ENCODE data around the gene PRCD. TPM values are rescaled to one million over a fixed set of nuclear protein-coding genes. Genes with fewer than 3 reads are reported as not detected.
"Not testable (repeated sequence)": the region's sequence is repeated elsewhere in the genome, so short reads cannot be mapped to it uniquely, and the experiment has no call there.

PRCD gene
- total RNA-seq, 5 donors from 2014 or later (not counting 1 experiment from before 2014, with no cell fraction given): 0.66 to 1.3 (median 0.92) TPM

- Histone ChIP-seq H3K4me3 (ENCODE audit: control insufficient read depth in 1 of 2, extremely low read depth in 1 of 2, low read length in 1 of 2) (peak overlapping the region; percentile 39 to 56), H3K36me3 (ENCODE audit: control insufficient read depth in 2 of 2, extremely low read depth in 1 of 2, insufficient read depth in 1 of 2, low read length in 1 of 2) (no peaks in the 10 kb centered on the region), H3K9me3 (no peaks in the 10 kb centered on the region), H3K27me3 (replicated peaks in 1 of 2; ENCODE audit: control insufficient read depth in 2 of 2, extremely low read depth in 1 of 2, insufficient read depth in 2 of 2, low read length in 1 of 2) (no peaks in the 10 kb centered on the region), H3K27ac (ENCODE audit: low read length) (peak overlapping the region; percentile 98), H3K4me1 (ENCODE audit: control insufficient read depth in 1 of 2, extremely low read depth in 1 of 2, insufficient read depth in 2 of 2, low read length in 2 of 2) (peaks cover 3 to 88% of the 10 kb centered on the region in 2 experiments)
- DNase-seq (peak; percentile 73 to 97 (median 86)), ATAC-seq (replicated peaks in 1 of 4) (peak; percentile 82 to 86 (median 86))
- H3K4me3 Mint-ChIP-seq: peak overlapping the region; percentile 71 to 77 (median 74)
- peaks cover 63 to 72% (median 68%) of the 10 kb centered on the region in 3 donors for H3K4me1 Mint-ChIP-seq
- 0% methylated on average over 22 of the region's 22 CpGs for WGBS (ENCODE audit: insufficient coverage)
- POLR2A ChIA-PET: interaction anchor here (0.6 to 0.8 kb wide), 3 partner anchors 12 to 205 kb away, joined by 3 to 5 read pairs (median 4); no protein-coding TSS in a partner anchor
- CTCF ChIA-PET: interaction anchor here (0.7 kb wide), 3 partner anchors 37 to 237 kb away, joined by 3 to 4 read pairs (median 4); no protein-coding TSS in a partner anchor
- no peaks in the 10 kb centered on the region for H3K36me3 Mint-ChIP-seq
- no peaks in the 10 kb centered on the region for H3K9me3 Mint-ChIP-seq
- no peaks in the 10 kb centered on the region for H3K27me3 Mint-ChIP-seq
- H3K27ac Mint-ChIP-seq: peak overlapping the region; percentile 99
Observed at GRCh38 chr17:76515274-76515949, 24.4 kb upstream of the PRCD start.

- no peak overlapping the region for H3K4me3 Mint-ChIP-seq
- H3K4me1 Mint-ChIP-seq: peaks cover 50 to 58% (median 54%) of the 10 kb centered on the region in 3 donors
- H3K4me3 ChIP-seq (ENCODE audit: control insufficient read depth in 1 of 2, extremely low read depth in 1 of 2, low read length in 1 of 2): no peak overlapping the region
- no peaks in the 10 kb centered on the region for H3K36me3 ChIP-seq (ENCODE audit: control insufficient read depth in 2 of 2, extremely low read depth in 1 of 2, insufficient read depth in 1 of 2, low read length in 1 of 2)
- H3K27ac ChIP-seq (ENCODE audit: low read length): peak overlapping the region; percentile 98
- ChIA-PET POLR2A (no interaction called here), CTCF (interaction anchor here (0.6 kb wide), 5 partner anchors 27 to 187 kb away, joined by 3 to 8 read pairs (median 5); no protein-coding TSS in a partner anchor)
- H3K4me1 ChIP-seq (ENCODE audit: control insufficient read depth in 1 of 2, extremely low read depth in 1 of 2, insufficient read depth in 2 of 2, low read length in 2 of 2): peaks cover 3 to 72% of the 10 kb centered on the region in 2 experiments
- H3K36me3 Mint-ChIP-seq: no peaks in the 10 kb centered on the region
- H3K27me3 Mint-ChIP-seq: no peaks in the 10 kb centered on the region
- H3K9me3 ChIP-seq: no peaks in the 10 kb centered on the region
- ATAC-seq (replicated peaks in 1 of 4): no peak
- peak overlapping the region; percentile 86 to 89 for H3K27ac Mint-ChIP-seq
- 84% methylated on average over 9 of the region's 11 CpGs for WGBS (ENCODE audit: insufficient coverage)
- H3K27me3 ChIP-seq (replicated peaks in 1 of 2; ENCODE audit: control insufficient read depth in 2 of 2, extremely low read depth in 1 of 2, insufficient read depth in 2 of 2, low read length in 1 of 2): peaks cover 0 to 4% of the 10 kb centered on the region in 2 experiments
- H3K9me3 Mint-ChIP-seq: no peaks in the 10 kb centered on the region
- DNase-seq: no peak
Observed at GRCh38 chr17:76517638-76518038, 22.2 kb upstream of the PRCD start.

GRCh38 chr17:76519048-76519966 lies 20.5 kb upstream of the PRCD start:
- CTCF ChIA-PET: interaction anchor here in 1 of 2 donors (0.7 kb wide), 1 partner anchor 209 kb away, joined by 4 read pairs; no protein-coding TSS in a partner anchor
- Histone ChIP-seq H3K27ac (ENCODE audit: low read length) (no peak overlapping the region), H3K4me3 (ENCODE audit: control insufficient read depth in 1 of 2, extremely low read depth in 1 of 2, low read length in 1 of 2) (no peak overlapping the region), H3K36me3 (ENCODE audit: control insufficient read depth in 2 of 2, extremely low read depth in 1 of 2, insufficient read depth in 1 of 2, low read length in 1 of 2) (no peaks in the 10 kb centered on the region), H3K27me3 (replicated peaks in 1 of 2; ENCODE audit: control insufficient read depth in 2 of 2, extremely low read depth in 1 of 2, insufficient read depth in 2 of 2, low read length in 1 of 2) (peaks cover 0 to 9% of the 10 kb centered on the region in 2 experiments), H3K9me3 (no peaks in the 10 kb centered on the region), H3K4me1 (ENCODE audit: control insufficient read depth in 1 of 2, extremely low read depth in 1 of 2, insufficient read depth in 2 of 2, low read length in 2 of 2) (peaks cover 3 to 66% of the 10 kb centered on the region in 2 experiments)
- POLR2A ChIA-PET: no interaction called here
- DNase-seq (no peak), ATAC-seq (replicated peaks in 1 of 4) (no peak)
- no peaks in the 10 kb centered on the region for H3K36me3 Mint-ChIP-seq
- H3K27ac Mint-ChIP-seq: peak overlapping the region; percentile 71 to 86
- H3K9me3 Mint-ChIP-seq: no peaks in the 10 kb centered on the region
- peak overlapping the region in 1 of 3 donors; percentile 48 for H3K4me3 Mint-ChIP-seq
- peaks cover 45 to 55% (median 51%) of the 10 kb centered on the region in 3 donors for H3K4me1 Mint-ChIP-seq
- WGBS (ENCODE audit: insufficient coverage): 97% methylated on average over 9 of the region's 15 CpGs
- H3K27me3 Mint-ChIP-seq: no peaks in the 10 kb centered on the region

- POLR2A ChIA-PET: no interaction called here
- H3K4me1 Mint-ChIP-seq: peaks cover 30 to 41% (median 37%) of the 10 kb centered on the region in 3 donors
- Histone ChIP-seq H3K27ac (ENCODE audit: low read length) (no peak overlapping the region), H3K4me3 (ENCODE audit: control insufficient read depth in 1 of 2, extremely low read depth in 1 of 2, low read length in 1 of 2) (no peak overlapping the region), H3K9me3 (no peaks in the 10 kb centered on the region), H3K27me3 (replicated peaks in 1 of 2; ENCODE audit: control insufficient read depth in 2 of 2, extremely low read depth in 1 of 2, insufficient read depth in 2 of 2, low read length in 1 of 2) (peaks cover 0 to 9% of the 10 kb centered on the region in 2 experiments), H3K4me1 (ENCODE audit: control insufficient read depth in 1 of 2, extremely low read depth in 1 of 2, insufficient read depth in 2 of 2, low read length in 2 of 2) (peaks cover 0 to 46% of the 10 kb centered on the region in 2 experiments), H3K36me3 (ENCODE audit: control insufficient read depth in 2 of 2, extremely low read depth in 1 of 2, insufficient read depth in 1 of 2, low read length in 1 of 2) (no peaks in the 10 kb centered on the region)
- H3K9me3 Mint-ChIP-seq: no peaks in the 10 kb centered on the region
- CTCF ChIA-PET: interaction anchor here in 1 of 2 donors (0.9 kb wide), 1 partner anchor 103 kb away, joined by 3 read pairs; no protein-coding TSS in a partner anchor
- H3K4me3 Mint-ChIP-seq: no peak overlapping the region
- no peaks in the 10 kb centered on the region for H3K27me3 Mint-ChIP-seq
- H3K27ac Mint-ChIP-seq: no peak overlapping the region
- DNase-seq: no peak
- WGBS (ENCODE audit: insufficient coverage): 95% methylated on average over 3 of the region's 7 CpGs
- H3K36me3 Mint-ChIP-seq: no peaks in the 10 kb centered on the region
- no peak for ATAC-seq (replicated peaks in 1 of 4)
Observed at GRCh38 chr17:76521262-76521661, 18.6 kb upstream of the PRCD start.

GRCh38 chr17:76521683-76522082 lies 18.2 kb upstream of the PRCD start:
- WGBS (ENCODE audit: insufficient coverage): 80% methylated on average over 7 of the region's 10 CpGs
- peaks cover 26 to 38% (median 34%) of the 10 kb centered on the region in 3 donors for H3K4me1 Mint-ChIP-seq
- H3K27ac ChIP-seq (ENCODE audit: low read length); H3K27ac Mint-ChIP-seq; ATAC-seq (replicated peaks in 1 of 4); H3K27me3 Mint-ChIP-seq; H3K36me3 Mint-ChIP-seq; H3K9me3 ChIP-seq; H3K4me3 Mint-ChIP-seq; H3K27me3 ChIP-seq (replicated peaks in 1 of 2; ENCODE audit: control insufficient read depth in 2 of 2, extremely low read depth in 1 of 2, insufficient read depth in 2 of 2, low read length in 1 of 2); DNase-seq; H3K9me3 Mint-ChIP-seq; H3K4me3 ChIP-seq (ENCODE audit: control insufficient read depth in 1 of 2, extremely low read depth in 1 of 2, low read length in 1 of 2); H3K36me3 ChIP-seq (ENCODE audit: control insufficient read depth in 2 of 2, extremely low read depth in 1 of 2, insufficient read depth in 1 of 2, low read length in 1 of 2); POLR2A ChIA-PET: not testable (repeated sequence)
- CTCF ChIA-PET: interaction anchor here in 1 of 2 donors (0.9 kb wide), 1 partner anchor 102 kb away, joined by 3 read pairs; no protein-coding TSS in a partner anchor
- peaks cover 0 to 42% of the 10 kb centered on the region in 2 experiments for H3K4me1 ChIP-seq (ENCODE audit: control insufficient read depth in 1 of 2, extremely low read depth in 1 of 2, insufficient read depth in 2 of 2, low read length in 2 of 2)

Measured in T-cell (primary cell).